K562 (cell line): ENCODE results near the gene EFR3B. TPM values are rescaled to one million over a fixed set of nuclear protein-coding genes. Genes with fewer than 3 reads are reported as not detected.

Experiments
- BHLHE40 ChIP-seq: IDR thresholded peaks from 2 replicates; pipeline ENCODE4 v1.6.1; 2011; ENCODE audit warnings: low read length, improper control_type of control experiment
- CHD2 ChIP-seq: IDR thresholded peaks from 2 replicates; pipeline ENCODE4 v1.6.1; 2011; ENCODE audit warnings: low read depth, low read length
- RBM15 ChIP-seq: fragments of 200-400 bp; formaldehyde crosslinking; IDR thresholded peaks from 2 replicates; pipeline ENCODE4 v1.6.1; 2018; ENCODE audit warnings: mild to moderate bottlenecking, low read length, moderate library complexity; ENCODE audit not compliant: insufficient read depth
- SP2 ChIP-seq: IDR thresholded peaks from 2 replicates; pipeline ENCODE4 v1.6.1; 2011; ENCODE audit warnings: mild to moderate bottlenecking, low read depth, low read length, moderate library complexity; ENCODE audit not compliant: poor library complexity, severe bottlenecking; ENCODE audit errors: extremely low read depth
- TCF3 ChIP-seq: sonication (generic); formaldehyde crosslinking; IDR thresholded peaks from 2 replicates; pipeline ENCODE4 v1.4.0; 2020; ENCODE audit warnings: mild to moderate bottlenecking, missing genetic modification reagents
- ZNF23 ChIP-seq: fragments of 250-450 bp; sonication (Bioruptor Pico); IDR thresholded peaks from 2 replicates; pipeline ENCODE4 v1.4.0; 2020; ENCODE audit warnings: mild to moderate bottlenecking
- ZNF347 ChIP-seq: fragments of 450-650 bp; formaldehyde crosslinking; IDR thresholded peaks from 2 replicates; pipeline ENCODE4 v1.4.0; 2020; ENCODE audit warnings: low read depth, mild to moderate bottlenecking, moderate library complexity
- polyA plus RNA-seq, 8 experiments: library from polyadenylated mRNA; depleted of rRNA in 4 of 8; stranded (reverse) in 5 of 8; unstranded in 3 of 8; fragments of >200 nt; fragmentation: Nextera tagmentation in 2 of 8; fragmentation: Illumina TruSeq in 1 of 8; extraction: Ambion mirVana in 2 of 8; extraction: Trizol in 1 of 8; gene quantifications; 2 replicates each; pipeline versions ENCODE4 v1.2.1 to v1.2.3, GENCODE V29; 2011 to 2014; ENCODE audit warnings: inconsistent platforms in 1 of 8, missing spikeins in 1 of 8
- total RNA-seq, 7 experiments: library from RNA; depleted of rRNA in 6 of 7; stranded (reverse); fragments of >200 nt in 6 of 7; fragmentation: Illumina TruSeq in 2 of 7; extraction: Trizol in 2 of 7; gene quantifications; 2 replicates each; pipeline versions ENCODE4 v1.2.1 to v1.2.3, GENCODE V29; 2011 to 2021; ENCODE audit warnings: low replicate concordance in 1 of 7
- TF ChIP-seq, protein P1 (sequence below): fragments of 200-600 bp; sonication (generic); IDR thresholded peaks from one replicate; pipeline ENCODE4 v1.6.1; 2012; ENCODE audit warnings: mild to moderate bottlenecking, low read depth, low read length, inconsistent platforms
- TF ChIP-seq, protein P2 (sequence below): fragments of 450-650 bp; formaldehyde crosslinking; IDR thresholded peaks from 2 replicates; pipeline ENCODE4 v1.4.0; 2020; ENCODE audit warnings: mild to moderate bottlenecking, moderate library complexity
- TF ChIP-seq, protein P3 (sequence below): sonication (generic); formaldehyde crosslinking; IDR thresholded peaks from 2 replicates; pipeline ENCODE4 v1.5.0; 2020; ENCODE audit warnings: missing genetic modification reagents
- TF ChIP-seq, protein P4 (sequence below): IDR thresholded peaks from 2 replicates; pipeline ENCODE4 v1.6.1; 2011; ENCODE audit not compliant: insufficient read length; ENCODE audit errors: extremely low read depth

The EFR3B gene
- total and polyA plus RNA-seq, 9 of the 15 experiments (the other 6 are each of a cell fraction or from before 2014, with no cell fraction given), result not detected

DNA sequence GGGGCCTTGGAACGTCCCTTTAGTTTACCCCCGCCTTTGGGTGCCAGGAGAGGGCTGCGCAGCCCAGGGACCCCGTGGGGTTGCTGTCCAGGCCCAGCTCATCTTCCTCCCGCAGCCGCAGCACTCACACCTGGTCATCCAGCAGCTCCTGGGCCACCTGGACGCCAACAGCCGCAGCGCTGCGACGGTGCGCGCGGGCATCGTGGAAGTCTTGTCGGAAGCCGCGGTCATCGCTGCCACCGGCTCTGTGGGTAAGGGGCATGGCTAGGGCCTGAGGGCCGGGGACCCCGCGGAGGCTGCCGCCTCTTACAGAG lies 89.3 kb downstream of the EFR3B start (continued):
- TF ChIP-seq, protein P1, sequence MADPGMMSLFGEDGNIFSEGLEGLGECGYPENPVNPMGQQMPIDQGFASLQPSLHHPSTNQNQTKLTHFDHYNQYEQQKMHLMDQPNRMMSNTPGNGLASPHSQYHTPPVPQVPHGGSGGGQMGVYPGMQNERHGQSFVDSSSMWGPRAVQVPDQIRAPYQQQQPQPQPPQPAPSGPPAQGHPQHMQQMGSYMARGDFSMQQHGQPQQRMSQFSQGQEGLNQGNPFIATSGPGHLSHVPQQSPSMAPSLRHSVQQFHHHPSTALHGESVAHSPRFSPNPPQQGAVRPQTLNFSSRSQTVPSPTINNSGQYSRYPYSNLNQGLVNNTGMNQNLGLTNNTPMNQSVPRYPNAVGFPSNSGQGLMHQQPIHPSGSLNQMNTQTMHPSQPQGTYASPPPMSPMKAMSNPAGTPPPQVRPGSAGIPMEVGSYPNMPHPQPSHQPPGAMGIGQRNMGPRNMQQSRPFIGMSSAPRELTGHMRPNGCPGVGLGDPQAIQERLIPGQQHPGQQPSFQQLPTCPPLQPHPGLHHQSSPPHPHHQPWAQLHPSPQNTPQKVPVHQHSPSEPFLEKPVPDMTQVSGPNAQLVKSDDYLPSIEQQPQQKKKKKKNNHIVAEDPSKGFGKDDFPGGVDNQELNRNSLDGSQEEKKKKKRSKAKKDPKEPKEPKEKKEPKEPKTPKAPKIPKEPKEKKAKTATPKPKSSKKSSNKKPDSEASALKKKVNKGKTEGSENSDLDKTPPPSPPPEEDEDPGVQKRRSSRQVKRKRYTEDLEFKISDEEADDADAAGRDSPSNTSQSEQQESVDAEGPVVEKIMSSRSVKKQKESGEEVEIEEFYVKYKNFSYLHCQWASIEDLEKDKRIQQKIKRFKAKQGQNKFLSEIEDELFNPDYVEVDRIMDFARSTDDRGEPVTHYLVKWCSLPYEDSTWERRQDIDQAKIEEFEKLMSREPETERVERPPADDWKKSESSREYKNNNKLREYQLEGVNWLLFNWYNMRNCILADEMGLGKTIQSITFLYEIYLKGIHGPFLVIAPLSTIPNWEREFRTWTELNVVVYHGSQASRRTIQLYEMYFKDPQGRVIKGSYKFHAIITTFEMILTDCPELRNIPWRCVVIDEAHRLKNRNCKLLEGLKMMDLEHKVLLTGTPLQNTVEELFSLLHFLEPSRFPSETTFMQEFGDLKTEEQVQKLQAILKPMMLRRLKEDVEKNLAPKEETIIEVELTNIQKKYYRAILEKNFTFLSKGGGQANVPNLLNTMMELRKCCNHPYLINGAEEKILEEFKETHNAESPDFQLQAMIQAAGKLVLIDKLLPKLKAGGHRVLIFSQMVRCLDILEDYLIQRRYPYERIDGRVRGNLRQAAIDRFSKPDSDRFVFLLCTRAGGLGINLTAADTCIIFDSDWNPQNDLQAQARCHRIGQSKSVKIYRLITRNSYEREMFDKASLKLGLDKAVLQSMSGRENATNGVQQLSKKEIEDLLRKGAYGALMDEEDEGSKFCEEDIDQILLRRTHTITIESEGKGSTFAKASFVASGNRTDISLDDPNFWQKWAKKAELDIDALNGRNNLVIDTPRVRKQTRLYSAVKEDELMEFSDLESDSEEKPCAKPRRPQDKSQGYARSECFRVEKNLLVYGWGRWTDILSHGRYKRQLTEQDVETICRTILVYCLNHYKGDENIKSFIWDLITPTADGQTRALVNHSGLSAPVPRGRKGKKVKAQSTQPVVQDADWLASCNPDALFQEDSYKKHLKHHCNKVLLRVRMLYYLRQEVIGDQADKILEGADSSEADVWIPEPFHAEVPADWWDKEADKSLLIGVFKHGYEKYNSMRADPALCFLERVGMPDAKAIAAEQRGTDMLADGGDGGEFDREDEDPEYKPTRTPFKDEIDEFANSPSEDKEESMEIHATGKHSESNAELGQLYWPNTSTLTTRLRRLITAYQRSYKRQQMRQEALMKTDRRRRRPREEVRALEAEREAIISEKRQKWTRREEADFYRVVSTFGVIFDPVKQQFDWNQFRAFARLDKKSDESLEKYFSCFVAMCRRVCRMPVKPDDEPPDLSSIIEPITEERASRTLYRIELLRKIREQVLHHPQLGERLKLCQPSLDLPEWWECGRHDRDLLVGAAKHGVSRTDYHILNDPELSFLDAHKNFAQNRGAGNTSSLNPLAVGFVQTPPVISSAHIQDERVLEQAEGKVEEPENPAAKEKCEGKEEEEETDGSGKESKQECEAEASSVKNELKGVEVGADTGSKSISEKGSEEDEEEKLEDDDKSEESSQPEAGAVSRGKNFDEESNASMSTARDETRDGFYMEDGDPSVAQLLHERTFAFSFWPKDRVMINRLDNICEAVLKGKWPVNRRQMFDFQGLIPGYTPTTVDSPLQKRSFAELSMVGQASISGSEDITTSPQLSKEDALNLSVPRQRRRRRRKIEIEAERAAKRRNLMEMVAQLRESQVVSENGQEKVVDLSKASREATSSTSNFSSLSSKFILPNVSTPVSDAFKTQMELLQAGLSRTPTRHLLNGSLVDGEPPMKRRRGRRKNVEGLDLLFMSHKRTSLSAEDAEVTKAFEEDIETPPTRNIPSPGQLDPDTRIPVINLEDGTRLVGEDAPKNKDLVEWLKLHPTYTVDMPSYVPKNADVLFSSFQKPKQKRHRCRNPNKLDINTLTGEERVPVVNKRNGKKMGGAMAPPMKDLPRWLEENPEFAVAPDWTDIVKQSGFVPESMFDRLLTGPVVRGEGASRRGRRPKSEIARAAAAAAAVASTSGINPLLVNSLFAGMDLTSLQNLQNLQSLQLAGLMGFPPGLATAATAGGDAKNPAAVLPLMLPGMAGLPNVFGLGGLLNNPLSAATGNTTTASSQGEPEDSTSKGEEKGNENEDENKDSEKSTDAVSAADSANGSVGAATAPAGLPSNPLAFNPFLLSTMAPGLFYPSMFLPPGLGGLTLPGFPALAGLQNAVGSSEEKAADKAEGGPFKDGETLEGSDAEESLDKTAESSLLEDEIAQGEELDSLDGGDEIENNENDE, result no peak
- TF ChIP-seq SP2 (no peak), CHD2 (no peak), TCF3 (CRISPR knock-in tag) (no peak), BHLHE40 (no peak), ZNF23 (CRISPR knock-in tag) (no peak), RBM15 (no peak), ZNF347 (no peak)
- TF ChIP-seq, protein P2, sequence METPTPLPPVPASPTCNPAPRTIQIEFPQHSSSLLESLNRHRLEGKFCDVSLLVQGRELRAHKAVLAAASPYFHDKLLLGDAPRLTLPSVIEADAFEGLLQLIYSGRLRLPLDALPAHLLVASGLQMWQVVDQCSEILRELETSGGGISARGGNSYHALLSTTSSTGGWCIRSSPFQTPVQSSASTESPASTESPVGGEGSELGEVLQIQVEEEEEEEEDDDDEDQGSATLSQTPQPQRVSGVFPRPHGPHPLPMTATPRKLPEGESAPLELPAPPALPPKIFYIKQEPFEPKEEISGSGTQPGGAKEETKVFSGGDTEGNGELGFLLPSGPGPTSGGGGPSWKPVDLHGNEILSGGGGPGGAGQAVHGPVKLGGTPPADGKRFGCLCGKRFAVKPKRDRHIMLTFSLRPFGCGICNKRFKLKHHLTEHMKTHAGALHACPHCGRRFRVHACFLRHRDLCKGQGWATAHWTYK, result no peak
- TF ChIP-seq, protein P3, sequence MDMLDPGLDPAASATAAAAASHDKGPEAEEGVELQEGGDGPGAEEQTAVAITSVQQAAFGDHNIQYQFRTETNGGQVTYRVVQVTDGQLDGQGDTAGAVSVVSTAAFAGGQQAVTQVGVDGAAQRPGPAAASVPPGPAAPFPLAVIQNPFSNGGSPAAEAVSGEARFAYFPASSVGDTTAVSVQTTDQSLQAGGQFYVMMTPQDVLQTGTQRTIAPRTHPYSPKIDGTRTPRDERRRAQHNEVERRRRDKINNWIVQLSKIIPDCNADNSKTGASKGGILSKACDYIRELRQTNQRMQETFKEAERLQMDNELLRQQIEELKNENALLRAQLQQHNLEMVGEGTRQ (CRISPR knock-in tag), result no peak
- TF ChIP-seq, protein P4, sequence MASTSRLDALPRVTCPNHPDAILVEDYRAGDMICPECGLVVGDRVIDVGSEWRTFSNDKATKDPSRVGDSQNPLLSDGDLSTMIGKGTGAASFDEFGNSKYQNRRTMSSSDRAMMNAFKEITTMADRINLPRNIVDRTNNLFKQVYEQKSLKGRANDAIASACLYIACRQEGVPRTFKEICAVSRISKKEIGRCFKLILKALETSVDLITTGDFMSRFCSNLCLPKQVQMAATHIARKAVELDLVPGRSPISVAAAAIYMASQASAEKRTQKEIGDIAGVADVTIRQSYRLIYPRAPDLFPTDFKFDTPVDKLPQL, result no peak
